Uterus (tissue), 2 donors: ENCODE measurements around the gene S100A7.

Source experiments
- CTCF ChIP-seq, 4 experiments: fragments of 200-600 bp in 2 of 4; fragments of 450-650 bp in 2 of 4; sonication (generic) in 2 of 4; IDR thresholded peaks; one replicate each; pipeline ENCODE4 v1.5.1; 2016 to 2019; ENCODE audit warnings: antibody characterized with exemption in 4 of 4, mild to moderate bottlenecking in 2 of 4, moderate library complexity in 1 of 4
- POLR2A ChIP-seq, 2 donors: fragments of 450-650 bp; IDR thresholded peaks; one replicate each; pipeline ENCODE4 v1.6.1; 2016; ENCODE audit warnings: antibody characterized with exemption in 2 of 2, mild to moderate bottlenecking in 1 of 2, moderate library complexity in 1 of 2

GRCh38 chr1:153437236-153437635, 23.2 kb downstream of the S100A7 start:
- TF ChIP-seq CTCF (IDR thresholded peaks at IDR 0.05) (no peak), POLR2A (IDR thresholded peaks at IDR 0.05) (no peak)
